DMS79 (cell line): ENCODE measurements around the gene MAGED2.
"Not testable (repeated sequence)": the region's sequence is repeated elsewhere in the genome, so short reads cannot be mapped to it uniquely, and the experiment has no call there.

Experiments
- DNase-seq: peaks from one replicate; lab custom pipeline; 2025; lab: John Stamatoyannopoulos, UW

MAGED2 gene

GRCh38 chrX:54807524-54808108 is at the start of gene MAGED2:
Gene MAGED2 (plus strand): TSS chrX:54807745. CDS start chrX:54809332, 1,587 bp downstream.
- peak; percentile 1 for DNase-seq

- DNase-seq, result no peak
Observed at GRCh38 chrX:54758114-54759055, 49.2 kb upstream of the MAGED2 start.

- DNase-seq, result not testable (repeated sequence)
Observed at GRCh38 chrX:54774391-54775094, 33.0 kb upstream of the MAGED2 start.

- no peak for DNase-seq
Observed at GRCh38 chrX:54776061-54776460, 31.5 kb upstream of the MAGED2 start.

GRCh38 chrX:54776987-54777672 is 30.4 kb upstream of the MAGED2 start:
- no peak for DNase-seq

GRCh38 chrX:54785901-54786300 is 21.6 kb upstream of the MAGED2 start:
- DNase-seq, result no peak

GRCh38 chrX:54786967-54787366 is 20.6 kb upstream of the MAGED2 start:
- no peak for DNase-seq

GRCh38 chrX:54788446-54788845 is 19.1 kb upstream of the MAGED2 start:
- no peak for DNase-seq

- DNase-seq, result not testable (repeated sequence)
Observed at GRCh38 chrX:54789405-54789804, 18.1 kb upstream of the MAGED2 start.

GRCh38 chrX:54794028-54794427 is 13.5 kb upstream of the MAGED2 start:
- no peak for DNase-seq

- no peak for DNase-seq
Observed at GRCh38 chrX:54794795-54795194, 12.8 kb upstream of the MAGED2 start.

- no peak for DNase-seq
Observed at GRCh38 chrX:54798137-54798536, 9.4 kb upstream of the MAGED2 start, which contains the start of gene ITIH6. Gene ITIH6 (minus strand): TSS chrX:54798255. CDS start chrX:54798210, 45 bp downstream.

GRCh38 chrX:54799046-54799445 is 8.5 kb upstream of the MAGED2 start:
- no peak for DNase-seq

GRCh38 chrX:54808109-54808604 is 612 bp downstream of the MAGED2 start:
- peak; percentile 57 for DNase-seq

- DNase-seq, result peak; percentile 92
Observed at GRCh38 chrX:54808605-54809483, 1.3 kb downstream of the MAGED2 start.

GRCh38 chrX:54810532-54810931 is 3.0 kb downstream of the MAGED2 start:
- DNase-seq, result no peak

- DNase-seq, result no peak
Observed at GRCh38 chrX:54811301-54811885, 3.8 kb downstream of the MAGED2 start.

GRCh38 chrX:54812306-54812705 is 4.8 kb downstream of the MAGED2 start:
- no peak for DNase-seq

GRCh38 chrX:54817220-54817820 is 9.8 kb downstream of the MAGED2 start:
- no peak for DNase-seq

- DNase-seq, result no peak
Observed at GRCh38 chrX:54818221-54818620, 10.7 kb downstream of the MAGED2 start.
